Neuronal stem cell (in vitro differentiated cells): ENCODE results near the gene CLTCL1.

ENCODE experiments used
- DNase-seq: peaks from one replicate; pipeline ENCODE4 v3.0.0-alpha.2; 2013; ENCODE audit warnings: low spot score
- H2AFZ ChIP-seq: one replicate; pipeline ENCODE4 v1.6.1; 2013; ENCODE audit warnings: mild to moderate bottlenecking, low read length, inconsistent platforms
- H2AK5ac ChIP-seq: 2 replicates; pipeline ENCODE4 v1.6.1; 2013; ENCODE audit warnings: low read depth, mild to moderate bottlenecking, inconsistent platforms, low read length, moderate library complexity, mixed read lengths
- H2BK120ac ChIP-seq: 2 replicates; pipeline ENCODE4 v1.6.1; 2013; ENCODE audit warnings: low read depth, mild to moderate bottlenecking, inconsistent platforms, low read length, moderate library complexity, mixed read lengths
- H2BK12ac ChIP-seq: one replicate; pipeline ENCODE4 v1.6.1; 2013; ENCODE audit warnings: low read length, inconsistent platforms
- H2BK15ac ChIP-seq: 2 replicates; pipeline ENCODE4 v1.6.1; 2013; ENCODE audit warnings: mild to moderate bottlenecking, low read length, inconsistent platforms, mixed read lengths
- H2BK5ac ChIP-seq: one replicate; pipeline ENCODE4 v1.6.1; 2013; ENCODE audit warnings: inconsistent platforms, mild to moderate bottlenecking, low read length, moderate library complexity
- H3K14ac ChIP-seq: one replicate; pipeline ENCODE4 v1.6.1; 2013; ENCODE audit warnings: low read length, inconsistent platforms
- H3K18ac ChIP-seq: 2 replicates; pipeline ENCODE4 v1.6.1; 2013; ENCODE audit warnings: low read length, inconsistent platforms
- H3K23ac ChIP-seq: 2 replicates; pipeline ENCODE4 v1.6.1; 2013; ENCODE audit warnings: low read depth, mild to moderate bottlenecking, mixed read lengths, low read length, inconsistent platforms; ENCODE audit not compliant: poor library complexity
- H3K27ac ChIP-seq: replicated peaks from 3 replicates; pipeline ENCODE4 v1.5.1; 2013; ENCODE audit warnings: low read length, inconsistent platforms
- H3K27me3 ChIP-seq, 3 experiments: 2 replicates each; pipeline ENCODE4 v1.6.1; 2013; ENCODE audit warnings: low read length in 3 of 3, mild to moderate bottlenecking in 2 of 3, inconsistent platforms in 1 of 3, low read depth in 1 of 3, mixed read lengths in 1 of 3, moderate library complexity in 1 of 3; ENCODE audit not compliant: control insufficient read depth in 3 of 3, insufficient read depth in 3 of 3
- H3K36me3 ChIP-seq, 2 donors: replicated peaks in 1 of 2; 2 replicates each; pipeline ENCODE4 v1.6.1; 2013; ENCODE audit warnings: low read length in 2 of 2; ENCODE audit not compliant: control insufficient read depth in 2 of 2, insufficient read depth in 2 of 2
- H3K4ac ChIP-seq: 2 replicates; pipeline ENCODE4 v1.6.1; 2013; ENCODE audit warnings: inconsistent platforms, mild to moderate bottlenecking, low read length, moderate library complexity
- H3K4me1 ChIP-seq, 2 donors: 1 replicate in 1 of 2; 2 replicates in 1 of 2; pipeline ENCODE4 v1.6.1; 2013; ENCODE audit warnings: low read length in 2 of 2, low read depth in 1 of 2; ENCODE audit not compliant: control insufficient read depth in 2 of 2, insufficient read depth in 1 of 2
- H3K4me2 ChIP-seq: one replicate; pipeline ENCODE4 v1.6.1; 2013; ENCODE audit warnings: mild to moderate bottlenecking, low read length, inconsistent platforms; ENCODE audit not compliant: insufficient read depth, poor library complexity, severe bottlenecking
- H3K4me3 ChIP-seq, 2 donors: 2 replicates each; pipeline ENCODE4 v1.5.1; 2013; ENCODE audit warnings: low read length in 2 of 2, mild to moderate bottlenecking in 2 of 2, inconsistent platforms in 1 of 2, moderate library complexity in 1 of 2
- H3K79me1 ChIP-seq: one replicate; pipeline ENCODE4 v1.6.1; 2013; ENCODE audit warnings: low read depth, mild to moderate bottlenecking, inconsistent platforms, low read length, moderate library complexity
- H3K9ac ChIP-seq: one replicate; pipeline ENCODE4 v1.6.1; 2013; ENCODE audit warnings: mild to moderate bottlenecking, low read depth, low read length, inconsistent platforms; ENCODE audit not compliant: poor library complexity
- H3K9me3 ChIP-seq, 2 donors: replicated peaks in 1 of 2; 2 replicates each; pipeline versions ENCODE3 to v1.6.1; 2013; ENCODE audit warnings: low read length in 2 of 2, mild to moderate bottlenecking in 2 of 2, inconsistent platforms in 1 of 2, low read depth in 1 of 2, mixed read lengths in 1 of 2, moderate library complexity in 1 of 2; ENCODE audit not compliant: control insufficient read depth in 2 of 2, insufficient read depth in 1 of 2
- H4K8ac ChIP-seq: one replicate; pipeline ENCODE4 v1.6.1; 2013; ENCODE audit warnings: low read depth, mild to moderate bottlenecking, inconsistent platforms, low read length, moderate library complexity
- H4K91ac ChIP-seq: one replicate; pipeline ENCODE4 v1.6.1; 2013; ENCODE audit warnings: low read length, low read depth, mild to moderate bottlenecking, inconsistent platforms; ENCODE audit not compliant: poor library complexity
- WGBS, 2 donors: extraction: QIAGEN DNeasy Blood & Tissue Kit; methylation state at CpG; one replicate each; pipeline ENCODE4 v1.1.7; 2013; ENCODE audit warnings: missing lambda C conversion rate in 2 of 2, mixed read lengths in 1 of 2; ENCODE audit not compliant: insufficient read length in 2 of 2, insufficient replicate concordance in 1 of 2; ENCODE audit errors: extremely low coverage in 2 of 2; 5-methylcytosine and 5-hydroxymethylcytosine counted together

The CLTCL1 gene

DNA sequence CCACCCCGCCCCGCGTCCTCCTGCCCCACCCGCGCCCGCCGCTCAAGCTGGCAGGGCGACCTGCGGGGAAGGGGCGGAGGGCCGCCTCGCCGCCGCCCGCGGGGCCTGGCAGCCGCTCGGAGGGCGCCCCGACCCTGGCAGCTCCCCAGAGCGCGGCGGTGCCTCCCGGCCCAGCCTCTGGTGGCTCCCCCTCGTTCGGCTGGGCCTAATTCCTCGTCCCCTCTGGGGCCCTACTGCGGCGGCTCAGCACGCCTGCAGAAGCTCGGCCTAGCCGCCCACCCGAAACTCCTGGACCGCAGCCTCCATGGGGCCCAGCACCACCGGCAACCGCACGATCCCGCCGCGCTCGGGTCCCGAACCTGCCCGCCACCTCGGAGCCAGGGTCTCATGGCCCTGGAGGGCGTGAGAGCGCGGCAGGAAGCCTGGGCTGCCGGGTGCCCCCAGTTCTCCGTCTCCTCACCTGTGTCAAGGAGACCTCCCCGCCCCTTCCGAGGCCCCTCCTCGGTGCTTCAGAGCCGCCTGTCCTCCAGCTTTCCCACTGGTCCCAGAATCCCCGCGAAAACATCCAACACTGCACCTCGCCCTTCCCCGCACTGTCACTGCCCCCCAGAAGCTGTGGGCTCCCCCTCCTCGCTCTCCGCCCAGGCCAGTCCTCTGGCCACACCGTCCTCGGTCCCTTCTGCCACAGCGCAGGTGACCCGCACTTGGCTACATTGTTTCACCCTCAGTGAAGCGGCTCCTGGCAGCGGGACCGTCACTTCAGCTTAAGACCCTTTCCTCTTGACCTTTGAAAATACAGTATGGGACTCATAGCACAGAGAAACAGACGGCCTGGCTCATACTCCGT is 140.8 kb downstream of the CLTCL1 start:
- DNase-seq = no peak
- peaks cover 39 to 79% (median 77%) of the 10 kb centered on the region in 3 experiments for H3K27me3 ChIP-seq

DNA sequence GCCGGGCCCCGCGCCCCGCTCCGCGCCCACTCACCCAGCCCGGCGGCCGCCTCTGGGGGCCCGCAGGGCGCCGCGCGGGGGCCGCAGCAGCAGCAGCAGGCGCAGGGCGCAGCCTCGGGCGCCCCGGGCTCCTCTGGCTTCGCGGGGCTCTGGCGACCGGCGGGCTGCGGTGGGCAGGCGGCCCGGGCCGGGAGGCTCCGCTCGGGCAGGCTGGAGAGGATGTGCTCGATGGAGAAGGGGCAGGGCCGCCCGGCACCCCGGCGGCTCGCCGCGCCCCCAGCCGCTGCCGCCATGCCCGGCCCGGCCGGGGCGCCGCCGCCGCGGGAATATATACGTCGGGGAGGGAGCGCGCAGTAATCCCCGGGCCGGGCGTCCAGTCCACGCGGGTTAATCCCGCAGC is 141.5 kb downstream of the CLTCL1 start, which contains the start of gene GSC2:
Gene GSC2 (minus strand): TSS at position 302 of the 400 bp plus-strand sequence. CDS start 9 bp downstream, at position 293.
- Histone ChIP-seq H3K18ac (peak within 1 kb of the TSS; percentile 80), H3K23ac (peak within 1 kb of the TSS; percentile 98), H3K36me3 (no peaks in the 10 kb centered on the region), H2BK12ac (no peak within 1 kb of the TSS), H3K4me2 (peak within 1 kb of the TSS; percentile 56), H3K4ac (no peak within 1 kb of the TSS), H3K79me1 (no peaks in the 10 kb centered on the region), H3K4me1 (no peaks in the 10 kb centered on the region), H4K91ac (no peak within 1 kb of the TSS), H2AK5ac (peak within 1 kb of the TSS; percentile 84), H3K4me3 (peak within 1 kb of the TSS in 1 of 2 donors; percentile 67), H2BK120ac (no peak within 1 kb of the TSS), H2AFZ (peak within 1 kb of the TSS; percentile 74), H2BK15ac (no peak within 1 kb of the TSS), H3K14ac (peak within 1 kb of the TSS; percentile 56), H3K9ac (no peak within 1 kb of the TSS), H4K8ac (no peak within 1 kb of the TSS), H3K27ac (no peak within 1 kb of the TSS), H3K9me3 (peaks cover 8 to 9% of the 10 kb centered on the region in 2 donors), H2BK5ac (peak within 1 kb of the TSS; percentile 24), H3K27me3 (peaks cover 39 to 78% (median 75%) of the 10 kb centered on the region in 3 experiments)
- no CpG with 5 or more reads among the region's 59 CpGs for WGBS, 2 donors
- DNase-seq = no peak

More for the DNA sequence above, 140.8 kb downstream of the CLTCL1 start:
- Histone ChIP-seq H3K18ac (peak overlapping the region; percentile 17), H2BK15ac (no peak overlapping the region), H2AFZ (peak overlapping the region; percentile 22), H3K4me2 (peak overlapping the region; percentile 18), H3K36me3 (no peaks in the 10 kb centered on the region), H2BK5ac (peak overlapping the region; percentile 24), H2BK12ac (no peak overlapping the region), H4K91ac (no peak overlapping the region), H2AK5ac (peak overlapping the region; percentile 84), H3K79me1 (no peaks in the 10 kb centered on the region), H3K4me3 (no peak overlapping the region), H3K9ac (no peak overlapping the region), H3K4ac (no peak overlapping the region), H3K4me1 (no peaks in the 10 kb centered on the region), H3K9me3 (peaks cover 8 to 9% of the 10 kb centered on the region in 2 donors), H3K27ac (no peak overlapping the region), H3K14ac (peak overlapping the region; percentile 38), H3K23ac (peak overlapping the region; percentile 93), H2BK120ac (no peak overlapping the region), H4K8ac (no peak overlapping the region)
- WGBS, 2 donors = no CpG with 5 or more reads among the region's 68 CpGs

DNA sequence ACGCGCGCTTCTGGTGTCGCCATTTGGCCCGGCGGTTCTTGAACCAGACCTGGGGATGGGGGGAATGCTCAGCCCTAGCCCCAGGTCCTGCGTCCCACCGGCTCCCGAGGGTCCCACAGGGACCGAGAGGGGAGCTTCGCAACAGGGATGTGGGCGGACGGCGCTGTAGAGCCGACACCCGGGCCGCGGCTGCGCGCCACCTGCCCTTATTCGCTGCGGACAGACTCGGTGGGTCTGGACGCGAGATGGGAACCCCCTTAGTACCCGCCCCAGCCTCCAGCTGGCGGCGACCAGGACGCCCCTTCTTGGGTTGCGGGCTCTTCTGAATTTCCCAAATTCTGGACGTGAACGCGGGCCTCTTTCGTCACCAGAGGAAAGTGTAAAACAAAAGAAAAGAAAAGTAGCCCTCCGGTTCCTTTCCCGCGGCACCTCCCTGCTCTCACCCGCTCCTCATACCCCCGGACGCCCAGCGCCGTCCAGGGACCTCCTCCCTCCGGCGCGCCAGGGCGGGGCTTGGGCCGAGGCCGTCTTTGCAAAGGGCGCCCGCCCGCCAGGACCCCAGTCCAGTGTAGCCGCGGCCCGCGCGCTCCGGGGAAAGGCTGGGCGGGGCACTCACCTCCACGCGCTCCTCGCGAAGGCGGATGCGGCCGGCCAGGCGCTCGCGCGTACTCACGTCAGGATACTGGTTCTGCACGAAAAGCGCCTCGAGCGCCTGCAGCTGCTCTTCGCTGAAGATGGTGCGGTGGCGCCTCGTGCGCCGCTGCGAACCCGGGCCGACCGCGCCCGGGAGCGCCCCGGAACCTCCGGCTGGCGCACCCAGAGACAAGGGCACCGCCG is 142.3 kb downstream of the CLTCL1 start:
- Histone ChIP-seq H3K9me3 (peaks cover 8 to 9% of the 10 kb centered on the region in 2 donors), H2BK12ac (no peak overlapping the region), H3K4ac (no peak overlapping the region), H3K14ac (peak overlapping the region; percentile 56), H2BK120ac (no peak overlapping the region), H2AK5ac (peak overlapping the region; percentile 56), H4K8ac (no peak overlapping the region), H3K4me1 (no peaks in the 10 kb centered on the region), H3K23ac (peak overlapping the region; percentile 98), H3K9ac (no peak overlapping the region), H3K18ac (peak overlapping the region; percentile 80), H3K27me3 (peaks cover 39 to 76% (median 74%) of the 10 kb centered on the region in 3 experiments), H3K4me3 (peak overlapping the region in 1 of 2 donors; percentile 67), H2AFZ (peak overlapping the region; percentile 74), H3K79me1 (peaks cover 1% of the 10 kb centered on the region), H3K4me2 (peak overlapping the region; percentile 56), H3K36me3 (no peaks in the 10 kb centered on the region), H2BK15ac (no peak overlapping the region), H3K27ac (no peak overlapping the region), H4K91ac (no peak overlapping the region), H2BK5ac (no peak overlapping the region)
- DNase-seq = no peak
- WGBS, 2 donors = no CpG with 5 or more reads among the region's 92 CpGs
